Caco-2 (cell line): Measurements from ENCODE around the gene ENO3. TPM values are rescaled to one million over a fixed set of nuclear protein-coding genes. Genes with fewer than 3 reads are reported as not detected.
A peak's percentile ranks its signal among the peaks of the same experiment; 100 is the strongest.

Experiments
- BruUV-seq: library from RNA; stranded (reverse); fragments of 400-500 nt; replicated peaks from 2 replicates; lab custom pipeline; 2021; lab: Mats Ljungman, UMichigan
- CTCF ChIA-PET: fragments of 300-600 bp; sonication (Branson Sonifier 250); formaldehyde crosslinking; loops from one replicate; lab custom pipeline; 2022; ENCODE audit warnings: antibody characterized with exemption; lab: Charles Lee
- POLR2A ChIA-PET: fragments of 300-600 bp; sonication (Branson Sonifier 250); formaldehyde crosslinking; loops from one replicate; lab custom pipeline; 2022; ENCODE audit warnings: antibody characterized with exemption; lab: Charles Lee
- DNase-seq, 2 experiments: peaks; one replicate each; pipeline versions ENCODE4 v3.0.0 to v3.0.0-alpha.2; 2020 to 2022
- H3K27me3 ChIP-seq: replicated peaks from 2 replicates; pipeline ENCODE4 v1.6.0; 2011; ENCODE audit warnings: low read length; ENCODE audit not compliant: control insufficient read depth, insufficient read depth
- H3K36me3 ChIP-seq: 2 replicates; pipeline ENCODE4 v1.5.1; 2011; ENCODE audit warnings: low read length; ENCODE audit not compliant: control insufficient read depth, insufficient read depth
- H3K4me1 ChIP-seq: fragments of 250-450 bp; sonication (Bioruptor Pico); 2 replicates; pipeline ENCODE4 v1.5.1; 2020; ENCODE audit warnings: mild to moderate bottlenecking
- H3K4me3 ChIP-seq: 2 replicates; pipeline ENCODE4 v1.5.1; 2011; ENCODE audit warnings: low read depth, mild to moderate bottlenecking, control low read depth, low read length
- H3K9me3 ChIP-seq: fragments of 250-450 bp; sonication (Bioruptor Pico); 2 replicates; pipeline ENCODE4 v1.5.1; 2020; ENCODE audit warnings: mild to moderate bottlenecking, moderate library complexity
- H3K27ac Mint-ChIP-seq: one replicate; pipeline ENCODE4 v1.8.0; 2022; ENCODE audit warnings: mixed read lengths; ENCODE audit not compliant: unreplicated experiment
- H3K27me3 Mint-ChIP-seq: one replicate; pipeline ENCODE4 v1.8.0; 2022; ENCODE audit warnings: mixed read lengths; ENCODE audit not compliant: insufficient read depth, unreplicated experiment
- H3K36me3 Mint-ChIP-seq: one replicate; pipeline ENCODE4 v1.8.0; 2022; ENCODE audit warnings: mild to moderate bottlenecking, mixed read lengths; ENCODE audit not compliant: insufficient read depth, unreplicated experiment
- H3K4me1 Mint-ChIP-seq: one replicate; pipeline ENCODE4 v1.8.0; 2022; ENCODE audit warnings: low read depth, mixed read lengths; ENCODE audit not compliant: unreplicated experiment
- H3K4me3 Mint-ChIP-seq: one replicate; pipeline ENCODE4 v1.8.0; 2022; ENCODE audit warnings: mild to moderate bottlenecking, moderate library complexity, mixed read lengths; ENCODE audit not compliant: unreplicated experiment
- H3K9me3 Mint-ChIP-seq: one replicate; pipeline ENCODE4 v1.8.0; 2022; ENCODE audit warnings: mixed read lengths; ENCODE audit not compliant: unreplicated experiment
- CTCF ChIP-seq, 2 experiments: fragments of 200-600 bp in 1 of 2; IDR thresholded peaks; 1 replicate in 1 of 2; 2 replicates in 1 of 2; pipeline versions ENCODE4 v1.5.1 to v1.8.0; 2011 to 2022; ENCODE audit warnings: antibody characterized with exemption in 1 of 2, control low read depth in 1 of 2, inconsistent platforms in 1 of 2, low read depth in 1 of 2, low read length in 1 of 2, mild to moderate bottlenecking in 1 of 2, moderate library complexity in 1 of 2; ENCODE audit not compliant: insufficient read depth in 1 of 2, severe bottlenecking in 1 of 2, unreplicated experiment in 1 of 2
- intact Hi-C: fragments of 100-400 bp; cut with micrococcal nuclease; formaldehyde crosslinking; loops from one replicate; pipeline ENCODE4 v1.10.0; 2022; ENCODE audit not compliant: unreplicated experiment
- total RNA-seq: library from RNA; stranded (reverse); gene quantifications from 2 replicates; pipeline ENCODE4 v1.2.3, GENCODE V29; 2022

The ENO3 gene
- total RNA-seq, 1 experiment from 2014 or later, result 8.1 TPM

GRCh38 chr17:4969047-4969550 lies 18.2 kb downstream of the ENO3 start:
- H3K36me3 ChIP-seq, result no peaks in the 10 kb centered on the region

GRCh38 chr17:4969551-4970173 lies 18.7 kb downstream of the ENO3 start:
- intact Hi-C loops, result no loop called here
- H3K36me3 ChIP-seq, result no peaks in the 10 kb centered on the region

More at GRCh38 chr17:4969047-4969550, 18.2 kb downstream of the ENO3 start:
- Mint-ChIP-seq H3K27ac (no peak overlapping the region), H3K4me3 (no peak overlapping the region), H3K27me3 (no peaks in the 10 kb centered on the region), H3K36me3 (peaks cover 28% of the 10 kb centered on the region), H3K4me1 (no peaks in the 10 kb centered on the region), H3K9me3 (no peaks in the 10 kb centered on the region)
- Histone ChIP-seq H3K4me1 (peaks cover 4% of the 10 kb centered on the region; the same call in 1 of the 2 replicates), H3K9me3 (no peaks in the 10 kb centered on the region), H3K4me3 (peak overlapping the region; percentile 62), H3K27me3 (no peaks in the 10 kb centered on the region)
- TF ChIP-seq CTCF (IDR thresholded peaks at IDR 0.05; ENCODE audit: insufficient read depth in 1 of 2, low read depth in 1 of 2, low read length in 1 of 2, severe bottlenecking in 1 of 2, unreplicated experiment in 1 of 2), result no peak
- BruUV-seq, result no TSS peak
- CTCF ChIA-PET, result no interaction called here
- DNase-seq, result peak in 1 of 2 experiments; percentile 43
- POLR2A ChIA-PET, result interaction anchor here (0.9 to 1.7 kb wide), 2 partner anchors 29 kb away, joined by 4 read pairs; partner anchors contain the start of genes KIF1C, RNF167 and SLC25A11
- intact Hi-C loops, result no loop called here

More at GRCh38 chr17:4969551-4970173, 18.7 kb downstream of the ENO3 start:
- no TSS peak for BruUV-seq
- Mint-ChIP-seq H3K27ac (no peak overlapping the region), H3K27me3 (no peaks in the 10 kb centered on the region), H3K36me3 (peaks cover 31% of the 10 kb centered on the region), H3K4me1 (no peaks in the 10 kb centered on the region), H3K4me3 (no peak overlapping the region), H3K9me3 (no peaks in the 10 kb centered on the region)
- Histone ChIP-seq H3K4me3 (peak overlapping the region; percentile 62), H3K9me3 (no peaks in the 10 kb centered on the region), H3K4me1 (peaks cover 4% of the 10 kb centered on the region; the same call in 1 of the 2 replicates), H3K27me3 (no peaks in the 10 kb centered on the region)
- ChIA-PET POLR2A (interaction anchor here (1.7 kb wide), 1 partner anchor 30 kb away, joined by 4 read pairs; the partner anchor contains the start of genes RNF167 and SLC25A11), CTCF (no interaction called here)
- TF ChIP-seq CTCF (IDR thresholded peaks at IDR 0.05; ENCODE audit: insufficient read depth in 1 of 2, low read depth in 1 of 2, low read length in 1 of 2, severe bottlenecking in 1 of 2, unreplicated experiment in 1 of 2), result no peak
- DNase-seq, result peak in 1 of 2 experiments; percentile 12
